GM18867 (cell line): ENCODE data around the gene AGBL5.
"Not testable (repeated sequence)": the region's sequence is repeated elsewhere in the genome, so short reads cannot be mapped to it uniquely, and the experiment has no call there.

Experiments used
- ATAC-seq: cut with Tn5 transposase; IDR thresholded peaks from one replicate; pipeline ENCODE4 v1.9.1; 2021; ENCODE audit warnings: mild to moderate bottlenecking, moderate library complexity; ENCODE audit not compliant: unreplicated experiment

Gene AGBL5

DNA sequence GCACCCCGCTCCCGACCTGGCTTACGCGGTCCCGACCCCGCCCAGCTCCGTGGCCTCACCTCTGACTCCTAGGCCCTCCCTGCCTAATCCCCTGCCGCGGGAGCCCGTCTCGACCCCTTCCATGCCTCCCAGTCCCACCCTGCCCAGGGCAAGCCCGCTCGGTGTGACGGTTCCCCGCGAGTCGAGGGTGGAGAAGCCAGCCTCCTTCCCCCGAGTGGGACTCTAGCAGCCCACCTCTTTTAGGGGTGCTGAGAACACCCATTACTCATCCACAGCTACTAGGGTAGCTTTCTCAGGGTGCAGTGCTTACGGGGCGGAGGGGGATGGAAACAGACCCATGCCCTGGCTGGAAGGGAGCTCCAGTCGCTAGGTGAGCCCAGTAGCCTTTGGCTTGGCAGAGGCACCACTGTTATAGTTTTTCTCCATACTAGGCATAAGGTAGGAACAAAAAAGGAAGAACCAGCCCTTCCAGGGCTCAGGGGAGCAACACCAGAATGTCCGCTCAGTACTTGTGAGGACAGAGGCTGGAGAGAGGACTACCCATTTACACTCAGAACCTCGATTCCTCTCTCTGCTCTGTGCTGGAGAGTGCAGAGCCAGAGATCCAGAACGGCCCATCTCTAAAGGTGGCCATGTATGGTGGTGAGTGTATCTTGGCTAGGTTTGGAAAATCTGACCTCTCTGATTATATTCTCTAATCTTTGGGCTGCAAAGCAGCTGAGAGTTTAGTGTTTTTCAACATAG, 606 bp downstream of the AGBL5 start:
- no peak for ATAC-seq

- ATAC-seq: no peak
Observed at GRCh38 chr2:27053321-27053720, 1.9 kb downstream of the AGBL5 start.

GRCh38 chr2:27053776-27054175, 2.3 kb downstream of the AGBL5 start:
- ATAC-seq: no peak

DNA sequence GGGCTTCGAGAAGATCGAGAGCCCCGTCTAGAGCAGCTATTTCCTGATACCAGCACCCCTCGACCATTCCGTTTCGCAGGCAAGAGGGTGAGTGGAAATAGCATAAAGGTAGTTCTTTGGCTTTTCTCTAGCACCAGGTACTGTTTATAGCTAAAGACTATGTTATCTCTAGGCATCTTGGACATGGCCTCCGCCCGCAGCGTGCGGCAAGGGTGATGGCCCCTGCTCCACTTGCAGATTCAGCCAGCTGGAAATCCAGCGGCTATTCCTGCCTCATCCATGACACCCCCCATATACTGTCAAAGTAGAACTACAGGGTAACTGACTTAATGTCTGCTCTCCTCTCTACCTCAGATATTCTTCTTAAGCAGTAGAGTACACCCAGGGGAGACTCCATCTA, 3.3 kb downstream of the AGBL5 start:
- no peak for ATAC-seq

DNA sequence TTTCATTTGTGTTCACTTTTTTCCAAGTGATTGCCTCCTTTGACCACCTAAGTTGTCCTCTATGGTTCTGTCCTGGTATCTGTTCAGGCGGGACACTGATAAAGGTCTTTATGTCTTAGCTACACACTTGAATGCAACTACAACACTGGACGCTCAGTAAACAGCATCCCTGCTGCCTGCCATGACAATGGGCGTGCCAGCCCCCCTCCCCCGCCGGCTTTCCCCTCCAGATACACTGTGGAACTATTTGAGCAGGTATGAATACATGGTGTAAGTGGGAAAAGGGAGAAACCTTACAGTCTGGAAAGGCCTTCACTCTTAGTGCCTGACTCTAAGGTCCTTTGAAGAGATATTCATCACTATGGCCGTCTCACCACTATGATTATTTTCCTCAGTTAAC, 5.7 kb downstream of the AGBL5 start:
- no peak for ATAC-seq

DNA sequence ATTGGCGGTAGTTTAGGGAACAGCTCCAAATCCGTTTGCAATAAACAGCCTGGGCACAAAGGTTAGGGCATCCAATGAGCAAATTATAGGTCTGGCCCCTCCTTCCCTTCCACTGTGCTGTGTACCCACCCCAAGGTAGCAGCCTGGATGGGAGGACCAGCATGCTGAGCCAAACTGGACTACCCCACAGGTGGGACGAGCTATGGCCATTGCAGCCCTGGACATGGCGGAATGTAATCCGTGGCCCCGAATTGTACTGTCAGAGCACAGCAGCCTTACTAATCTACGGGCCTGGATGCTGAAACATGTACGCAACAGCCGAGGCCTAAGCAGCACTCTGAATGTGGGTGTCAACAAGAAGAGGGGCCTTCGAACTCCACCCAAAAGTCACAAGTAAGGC, 6.7 kb downstream of the AGBL5 start:
- no peak for ATAC-seq

- ATAC-seq: no peak
Observed at GRCh38 chr2:27059141-27059820, 7.8 kb downstream of the AGBL5 start.

GRCh38 chr2:27060323-27060722, 8.9 kb downstream of the AGBL5 start:
- ATAC-seq: no peak

DNA sequence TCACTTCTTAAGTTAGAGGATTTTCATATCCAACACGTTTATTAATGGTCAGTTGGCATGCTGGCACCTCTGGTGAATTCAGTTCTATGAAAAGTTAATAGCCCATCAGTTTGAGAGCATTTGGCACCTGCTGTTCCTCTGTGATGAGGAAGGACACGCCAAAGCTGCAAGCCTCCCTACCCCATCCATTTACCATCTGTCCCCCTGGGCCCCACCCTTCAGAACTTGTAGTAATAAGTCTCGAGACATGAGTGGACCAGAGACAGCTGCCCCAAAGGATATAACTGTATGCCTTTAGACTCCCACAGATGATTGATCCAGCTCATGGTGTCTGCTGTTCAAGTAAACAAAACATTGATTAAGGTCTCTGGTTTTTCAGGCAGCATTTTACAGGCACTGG, 13.7 kb downstream of the AGBL5 start:
- no peak for ATAC-seq

DNA sequence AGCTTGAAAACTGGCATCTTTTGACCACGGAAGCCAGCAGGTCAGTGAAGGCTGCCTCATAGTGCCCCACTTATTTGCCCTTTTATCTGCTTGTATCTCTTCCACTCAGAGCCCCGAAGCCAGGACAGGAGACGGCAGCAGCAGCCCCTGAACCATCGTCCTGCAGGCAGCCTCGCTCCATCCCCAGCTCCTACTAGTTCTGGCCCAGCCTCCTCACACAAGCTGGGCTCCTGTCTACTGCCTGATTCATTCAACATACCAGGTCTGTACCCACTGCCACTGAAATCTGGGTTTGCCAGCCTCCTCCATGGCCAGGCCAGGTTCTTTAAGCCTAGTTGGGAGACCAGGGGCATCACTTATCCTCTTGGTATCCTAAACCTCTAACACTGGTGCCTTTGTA, 15.9 kb downstream of the AGBL5 start:
- no peak for ATAC-seq

DNA sequence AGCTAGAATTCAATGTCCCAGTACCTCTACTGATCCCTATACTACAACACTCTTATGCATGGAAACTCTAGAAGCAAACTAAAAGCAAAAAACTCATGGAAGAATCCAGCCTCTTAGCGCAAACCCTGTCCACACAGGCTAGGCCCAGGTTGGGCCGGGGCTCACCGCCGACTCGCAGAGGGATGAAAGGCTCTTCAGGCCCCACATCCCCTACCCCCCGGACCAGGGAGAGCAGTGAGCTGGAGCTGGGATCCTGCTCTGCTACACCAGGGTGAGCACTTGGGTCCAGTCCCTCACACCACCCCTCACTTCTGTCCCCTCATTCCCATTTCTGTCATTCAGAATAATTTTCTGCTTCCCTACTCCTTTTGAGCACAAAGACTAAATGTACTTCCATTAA, 18.0 kb downstream of the AGBL5 start:
- ATAC-seq: no peak

- no peak for ATAC-seq
Observed at GRCh38 chr2:27069961-27070618, 18.6 kb downstream of the AGBL5 start.

- ATAC-seq: no peak
Observed at GRCh38 chr2:27070653-27071276, 19.3 kb downstream of the AGBL5 start.

- peak; percentile 85 for ATAC-seq
Observed at GRCh38 chr2:27071277-27071989, 20.0 kb downstream of the AGBL5 start, which contains the start of gene OST4. Gene OST4 (minus strand): TSS chr2:27071654.

DNA sequence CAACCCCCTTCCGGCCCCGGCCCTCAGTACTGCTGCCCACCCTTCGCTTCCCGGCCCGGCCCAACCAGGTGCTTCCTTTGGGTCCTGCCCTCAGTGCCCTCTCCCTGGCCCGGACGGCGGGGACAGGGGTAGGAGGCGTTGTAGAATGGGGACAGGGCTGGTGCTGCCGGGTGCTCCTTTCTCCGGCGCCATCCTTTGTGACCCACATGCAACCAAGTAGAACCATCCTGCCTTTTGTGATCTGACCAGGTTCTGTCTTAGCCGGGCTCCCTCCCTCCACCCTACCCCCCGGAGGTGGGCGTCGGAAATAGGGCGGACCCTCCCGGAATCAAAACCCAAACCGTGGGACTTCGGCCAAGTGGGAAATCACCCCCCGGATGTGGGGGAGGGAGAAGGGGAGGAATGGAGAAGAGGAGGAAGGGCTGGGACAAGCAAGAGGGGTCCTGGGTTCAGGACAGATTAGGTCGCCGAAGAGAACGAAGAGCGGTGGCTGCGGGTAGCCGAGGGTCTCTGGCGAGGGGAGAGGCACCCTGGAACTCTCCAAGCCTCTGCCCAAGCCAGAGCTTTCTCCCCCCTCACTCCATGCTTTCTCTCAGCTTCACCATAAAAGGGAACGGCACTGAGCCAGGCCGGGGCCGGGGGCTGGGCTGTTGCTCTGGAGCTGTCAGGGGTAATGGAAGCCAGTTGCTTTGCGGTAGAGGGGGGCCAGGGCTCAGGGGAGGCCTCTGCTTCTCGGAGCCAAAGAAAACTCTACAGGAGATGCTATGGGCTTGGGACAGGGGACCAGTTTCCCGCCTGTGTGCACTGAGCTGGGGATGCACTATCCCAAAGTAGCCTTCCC, 20.7 kb downstream of the AGBL5 start:
- no peak for ATAC-seq

- ATAC-seq: no peak
Observed at GRCh38 chr2:27072920-27073319, 21.5 kb downstream of the AGBL5 start.

DNA sequence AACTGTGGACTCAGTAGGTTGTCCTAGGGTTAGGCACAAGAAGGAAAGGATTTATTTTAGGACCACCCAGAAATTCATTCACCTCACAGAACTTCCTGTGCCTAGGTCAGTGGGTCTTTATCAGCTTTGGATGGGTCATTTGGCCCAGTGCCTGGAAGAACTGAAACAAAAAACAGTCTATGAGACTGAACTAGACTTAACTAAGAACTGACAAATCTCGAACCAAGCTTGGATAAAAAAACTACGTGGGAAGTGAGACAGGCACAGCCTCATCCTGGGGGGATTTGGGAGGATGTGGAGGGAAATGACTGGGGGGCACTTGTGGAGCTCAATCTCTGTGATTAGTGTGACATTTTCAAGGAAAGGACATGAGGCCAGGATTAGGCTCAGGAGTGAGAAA, 22.3 kb downstream of the AGBL5 start:
- ATAC-seq: no peak

DNA sequence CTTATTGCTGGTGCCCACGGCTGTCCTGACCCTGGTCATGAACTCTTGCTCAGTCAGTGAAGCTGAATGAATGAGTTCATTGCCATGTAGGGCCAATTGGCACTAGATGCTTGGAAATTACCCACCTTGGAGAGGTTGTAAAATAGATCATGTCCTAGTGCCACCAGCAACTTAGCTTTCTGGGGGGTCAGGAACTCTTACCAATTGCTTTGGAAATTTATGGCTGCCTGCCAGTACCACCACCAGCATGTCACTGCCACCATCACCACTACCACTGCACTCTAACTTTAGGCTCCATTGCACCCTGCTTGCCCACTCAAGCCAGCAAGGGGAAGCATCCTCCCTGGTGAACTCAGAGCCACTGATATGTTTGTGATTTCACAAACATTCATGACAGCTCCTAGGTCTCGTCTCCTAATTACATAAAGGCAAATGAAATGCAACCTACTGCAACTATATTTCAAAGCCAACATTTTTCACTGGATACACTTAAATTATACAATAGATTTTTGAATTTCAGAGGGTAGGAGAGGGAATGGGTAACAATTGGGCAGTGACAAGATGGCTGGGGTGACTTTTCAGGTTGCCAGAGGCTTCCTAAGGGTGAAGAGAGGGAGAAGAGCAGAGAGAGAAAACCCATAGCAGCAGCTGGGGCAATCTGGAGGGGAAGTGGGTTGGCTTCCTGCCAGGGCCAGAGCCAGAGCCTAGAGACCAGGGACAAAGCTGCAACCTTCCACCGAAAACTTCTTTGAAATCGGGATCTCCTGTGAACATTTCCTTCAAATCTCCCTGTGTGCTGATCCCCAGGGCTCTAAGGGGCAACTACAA, 23.5 kb downstream of the AGBL5 start:
- ATAC-seq: no peak

DNA sequence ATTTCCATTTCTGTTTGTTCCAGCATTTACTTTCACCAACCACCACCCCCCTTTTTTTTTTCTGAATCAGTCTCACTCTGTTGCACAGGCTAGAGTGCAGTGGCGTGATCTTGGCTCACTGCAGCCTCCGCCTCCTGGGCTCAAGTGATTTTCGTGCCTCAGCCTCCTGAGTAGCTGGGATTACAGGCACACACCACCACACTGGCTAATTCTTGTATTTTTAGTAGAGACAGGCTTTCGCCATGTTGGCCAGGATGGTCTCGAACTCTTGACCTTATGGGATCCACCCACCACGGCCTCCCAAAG, 24.1 kb downstream of the AGBL5 start:
- not testable (repeated sequence) for ATAC-seq
